Posterior cingulate gyrus (tissue), 11 donors: ENCODE results near the gene CHPF2.

Experiments
- DNase-seq, 10 donors: peaks; one replicate each; pipeline versions ENCODE4 v3.0.0 to v3.0.0-alpha.2; 2020 to 2021; ENCODE audit warnings: mixed read lengths in 3 of 10
- intact Hi-C: fragments of 100-400 bp; cut with DNase I; formaldehyde crosslinking; loops from one replicate; pipeline ENCODE4 v1.15.1; 2023

Gene CHPF2, protein sequence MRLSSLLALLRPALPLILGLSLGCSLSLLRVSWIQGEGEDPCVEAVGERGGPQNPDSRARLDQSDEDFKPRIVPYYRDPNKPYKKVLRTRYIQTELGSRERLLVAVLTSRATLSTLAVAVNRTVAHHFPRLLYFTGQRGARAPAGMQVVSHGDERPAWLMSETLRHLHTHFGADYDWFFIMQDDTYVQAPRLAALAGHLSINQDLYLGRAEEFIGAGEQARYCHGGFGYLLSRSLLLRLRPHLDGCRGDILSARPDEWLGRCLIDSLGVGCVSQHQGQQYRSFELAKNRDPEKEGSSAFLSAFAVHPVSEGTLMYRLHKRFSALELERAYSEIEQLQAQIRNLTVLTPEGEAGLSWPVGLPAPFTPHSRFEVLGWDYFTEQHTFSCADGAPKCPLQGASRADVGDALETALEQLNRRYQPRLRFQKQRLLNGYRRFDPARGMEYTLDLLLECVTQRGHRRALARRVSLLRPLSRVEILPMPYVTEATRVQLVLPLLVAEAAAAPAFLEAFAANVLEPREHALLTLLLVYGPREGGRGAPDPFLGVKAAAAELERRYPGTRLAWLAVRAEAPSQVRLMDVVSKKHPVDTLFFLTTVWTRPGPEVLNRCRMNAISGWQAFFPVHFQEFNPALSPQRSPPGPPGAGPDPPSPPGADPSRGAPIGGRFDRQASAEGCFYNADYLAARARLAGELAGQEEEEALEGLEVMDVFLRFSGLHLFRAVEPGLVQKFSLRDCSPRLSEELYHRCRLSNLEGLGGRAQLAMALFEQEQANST

DNA sequence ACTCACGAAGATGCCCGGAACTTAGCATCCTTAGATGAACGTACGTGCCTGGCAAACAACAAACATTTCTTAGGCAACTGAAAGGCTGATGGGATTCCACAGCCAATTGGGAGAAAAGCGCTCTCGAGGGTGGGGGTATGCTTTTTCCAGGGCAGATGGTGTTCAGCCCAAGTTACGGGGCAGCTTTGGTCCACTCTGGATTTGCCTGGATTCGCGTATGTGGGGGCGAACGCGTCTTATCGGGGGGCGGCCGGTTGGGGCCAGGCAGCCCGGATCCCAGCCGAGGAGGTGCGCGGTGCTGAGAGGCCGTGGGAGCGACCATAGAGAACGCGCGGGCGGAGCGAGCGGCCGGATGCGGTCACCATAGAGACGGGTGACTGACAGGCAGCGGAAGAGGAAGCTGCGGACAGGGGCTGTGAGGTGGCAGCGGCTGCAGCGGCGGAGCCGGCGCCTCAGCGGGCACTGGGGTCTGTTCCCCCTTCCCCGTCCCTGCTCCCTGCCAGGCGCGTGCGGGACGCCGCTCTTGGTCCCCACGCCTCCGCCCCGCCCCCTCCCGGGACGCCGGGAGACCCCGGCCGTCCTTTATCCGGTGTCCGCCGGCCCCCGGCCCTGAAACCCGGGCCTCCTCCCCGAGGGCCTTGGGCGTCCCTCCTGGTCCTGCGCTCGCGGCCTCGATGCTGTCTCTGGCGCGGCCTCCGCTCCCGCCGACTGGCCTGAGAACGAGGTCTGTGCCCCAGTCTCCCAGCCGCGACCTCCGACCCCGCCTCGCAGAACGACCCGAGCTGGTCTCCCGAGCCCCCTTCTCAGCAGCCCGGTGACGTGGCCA lies at the start of gene CHPF2:
Gene CHPF2 (plus strand): TSS at position 393 of the 826 bp plus-strand sequence. CDS start 1,529 bp downstream, outside the sequence.
- DNase-seq = peak; percentile 85 to 99 (median 94)
- intact Hi-C loops = no loop called here

DNA sequence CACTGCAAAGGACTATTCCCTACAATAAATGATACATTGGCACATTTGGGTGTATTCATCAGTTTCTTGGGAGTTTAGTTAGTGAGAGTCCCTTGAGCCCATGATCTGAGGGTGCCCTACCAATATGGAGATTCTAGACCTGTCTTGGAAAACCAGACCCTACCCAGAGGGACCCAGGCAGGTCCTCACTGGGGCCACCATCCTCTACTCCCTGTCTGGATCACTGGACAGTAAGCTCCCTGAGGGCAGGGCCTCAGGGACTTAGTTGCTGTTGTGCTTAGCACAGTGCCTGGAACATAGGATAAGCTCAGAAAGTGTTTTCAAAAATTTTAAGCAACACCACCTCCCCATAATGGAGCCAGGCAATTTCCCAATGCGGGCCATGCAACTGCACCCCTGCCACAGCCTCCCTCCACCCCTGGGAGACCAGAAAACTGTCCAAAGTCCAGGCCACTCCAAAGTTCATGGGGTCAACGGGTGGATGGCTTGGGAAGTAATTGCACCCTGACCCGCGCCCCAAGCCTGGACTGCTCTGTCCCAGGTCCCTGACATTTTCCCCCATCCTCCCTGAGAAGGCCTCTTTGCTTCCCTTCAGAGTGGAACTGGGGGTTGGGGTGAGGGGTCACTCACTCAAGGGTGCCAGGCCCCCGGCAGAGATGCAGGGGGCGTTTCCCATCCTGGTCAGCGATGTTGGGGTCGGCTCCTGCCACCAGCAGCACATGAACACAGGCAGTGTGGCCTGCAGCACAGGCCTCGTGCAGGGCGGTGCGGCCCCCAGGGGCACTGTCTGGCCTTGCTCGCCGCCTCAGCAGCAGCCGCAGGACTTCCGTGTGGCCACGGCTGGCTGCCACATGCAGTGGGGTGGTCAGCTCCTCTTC lies 46.3 kb upstream of the CHPF2 start:
- DNase-seq = no peak
- intact Hi-C loops = no loop called here

DNA sequence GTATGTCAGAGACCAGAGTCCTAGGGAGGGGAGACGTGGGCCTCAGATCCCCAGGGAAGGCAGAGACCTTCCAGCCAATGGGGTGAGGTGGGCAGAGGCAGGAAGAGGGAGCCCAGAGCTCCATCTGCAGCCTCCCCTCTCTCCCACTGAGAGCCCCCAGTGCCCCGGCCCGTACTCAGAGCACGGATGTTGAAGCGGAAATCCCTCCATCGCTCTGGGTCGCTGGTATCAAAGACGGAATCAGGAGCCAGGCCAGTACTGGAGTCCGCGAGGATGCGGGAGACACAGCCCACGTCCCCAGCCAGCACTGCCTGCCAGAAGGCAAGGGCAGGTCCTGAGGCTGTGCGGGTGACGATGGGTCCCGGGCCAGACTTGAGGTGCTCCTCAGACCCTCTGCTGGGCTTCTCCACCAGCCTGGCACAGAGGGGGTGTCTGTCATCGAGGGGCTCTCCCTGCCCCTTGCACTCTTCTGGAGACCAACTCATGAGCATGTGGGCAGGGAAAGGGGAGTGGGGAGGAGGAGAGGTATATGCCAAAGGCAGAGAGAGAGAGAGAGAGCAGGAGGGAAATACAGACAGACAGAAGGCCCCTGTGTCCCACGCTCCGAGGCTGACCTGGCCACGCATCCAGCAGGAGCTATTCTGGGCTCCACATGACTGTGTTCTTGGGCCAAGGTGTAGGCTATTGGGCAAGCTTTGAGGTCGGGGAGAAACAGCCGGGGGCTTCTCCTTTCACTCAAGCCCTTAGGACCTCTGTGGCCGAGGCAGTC lies 45.5 kb upstream of the CHPF2 start, which contains the start of gene ASB10:
Gene ASB10 (minus strand): TSS at position 611 of the 769 bp plus-strand sequence. CDS start 120 bp downstream, at position 491.
- intact Hi-C loops = no loop called here
- DNase-seq = no peak

DNA sequence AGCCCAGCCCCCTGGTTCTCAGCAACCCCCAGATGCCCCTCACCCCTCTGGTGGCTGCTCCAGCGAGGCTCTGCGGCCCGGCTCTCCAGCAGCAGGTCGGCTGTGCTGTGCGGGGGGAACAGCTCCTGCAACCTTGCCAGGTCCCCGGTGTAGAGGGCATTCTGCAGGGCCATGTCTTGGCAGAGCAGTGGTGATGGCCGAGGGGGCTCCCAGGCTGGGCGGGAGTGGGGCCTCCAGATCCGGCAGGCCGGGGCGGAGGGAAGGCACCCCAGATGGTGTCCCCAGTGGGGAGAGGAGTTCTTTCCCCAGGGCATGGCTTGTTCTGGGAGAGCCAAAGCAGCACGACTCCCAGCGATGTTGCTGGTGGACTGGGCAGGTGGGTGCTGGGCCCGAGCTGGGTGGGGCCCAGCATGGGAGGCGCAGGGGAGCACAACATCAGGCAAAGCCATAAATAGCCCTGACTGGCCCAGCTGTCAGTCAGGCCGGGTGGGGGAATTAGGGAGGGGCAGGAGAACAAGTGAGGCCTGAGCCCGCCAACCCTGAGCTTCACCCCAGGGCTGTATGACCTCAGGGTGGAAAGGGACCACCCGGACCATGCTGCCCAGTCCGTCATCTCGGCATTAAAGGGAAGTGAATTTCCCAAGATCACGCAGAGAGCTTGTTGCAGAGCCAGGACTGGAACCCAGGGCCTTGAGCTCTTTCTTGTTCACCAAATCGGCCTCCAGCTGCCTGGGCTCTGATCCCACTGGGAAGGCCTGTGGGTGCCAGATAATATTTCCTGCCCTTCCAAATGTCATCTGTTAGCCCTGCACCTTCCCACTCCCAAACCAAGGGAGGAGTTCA lies 44.7 kb upstream of the CHPF2 start:
- intact Hi-C loops = no loop called here
- peak in 1 of 10 donors; percentile 64 for DNase-seq

DNA sequence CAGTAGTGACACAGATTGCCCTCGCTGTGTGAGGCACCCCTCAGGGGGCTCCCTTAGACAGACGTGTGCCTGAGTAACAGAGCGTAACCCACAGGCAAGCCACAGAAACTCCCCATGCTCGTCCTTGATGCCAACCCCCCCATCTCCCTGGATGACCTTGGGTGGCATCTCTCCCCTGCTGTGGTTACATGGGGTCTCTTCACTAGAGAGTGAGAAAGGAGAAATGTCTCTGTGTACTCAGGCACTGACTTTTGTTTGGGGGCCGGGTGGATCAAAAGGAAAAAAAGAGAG lies 44.1 kb upstream of the CHPF2 start:
- DNase-seq = no peak
- intact Hi-C loops = no loop called here

DNA sequence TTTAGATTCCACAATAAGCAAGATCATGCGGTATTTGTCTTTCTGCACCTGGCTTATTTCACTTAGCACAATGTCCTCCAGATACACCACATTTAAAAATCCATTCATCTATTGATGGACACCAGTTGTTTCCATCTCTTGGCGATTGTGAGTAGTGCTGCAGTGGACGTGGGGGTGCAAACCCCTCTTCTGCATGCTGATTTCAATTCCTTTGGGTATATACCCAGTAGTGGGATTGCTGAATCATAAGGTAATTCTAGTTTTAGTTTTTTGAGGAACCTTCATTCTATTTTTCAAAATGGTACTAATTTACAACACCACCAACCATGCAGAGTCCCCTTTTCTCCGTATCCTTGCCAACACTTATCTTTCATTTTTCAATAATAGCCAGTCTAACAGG lies 43.2 kb upstream of the CHPF2 start:
- intact Hi-C loops = no loop called here
- no peak for DNase-seq

DNA sequence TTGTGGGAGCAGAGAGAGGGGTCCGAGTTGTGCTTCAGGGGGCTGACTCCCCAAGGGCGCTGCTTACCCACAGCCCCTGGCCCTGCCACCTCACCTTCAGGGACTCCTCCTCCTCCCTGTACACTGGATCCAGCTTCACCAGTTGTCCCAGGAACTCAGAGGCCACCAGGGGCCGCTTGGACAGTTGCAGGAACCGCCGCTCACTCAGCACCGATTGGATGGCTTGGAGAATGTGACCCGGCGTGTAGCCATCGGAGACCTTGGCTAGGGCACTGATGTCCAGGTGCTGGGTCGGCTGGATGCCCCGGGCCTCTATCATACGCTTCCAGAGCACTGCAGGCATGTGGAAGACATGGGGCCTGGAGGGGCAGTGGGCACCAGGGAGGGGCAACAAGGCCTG lies 40.7 kb upstream of the CHPF2 start:
- DNase-seq = peak in 1 of 10 donors; percentile 65
- intact Hi-C loops = no loop called here

DNA sequence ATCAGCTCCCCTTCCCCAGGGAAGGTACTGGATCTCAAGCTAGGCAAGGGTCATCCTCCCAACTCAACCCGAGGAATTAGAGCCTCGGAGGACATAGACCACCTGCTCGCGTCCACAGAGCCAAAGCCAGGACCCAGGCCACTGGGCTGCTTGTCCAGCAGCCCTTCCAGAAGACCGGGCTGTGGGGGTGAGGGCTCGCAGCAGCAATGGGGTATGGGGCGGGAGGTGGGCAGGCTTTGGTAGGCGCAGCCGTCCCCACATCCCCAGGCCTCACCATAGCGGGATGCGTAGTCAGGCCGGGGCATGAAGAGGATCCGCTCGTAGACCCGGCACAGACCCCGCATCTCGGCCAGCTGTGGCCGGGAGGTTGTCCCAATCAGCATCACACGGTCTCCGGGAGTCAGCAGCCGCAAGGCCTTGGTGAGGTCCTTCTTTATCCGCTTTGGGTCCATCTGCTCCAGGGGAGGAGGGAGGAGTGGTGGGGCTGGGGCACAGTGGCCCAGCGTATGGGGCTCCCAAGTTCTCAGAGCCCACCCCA lies 40.2 kb upstream of the CHPF2 start:
- DNase-seq = peak in 2 of 10 donors; percentile 74
- intact Hi-C loops = no loop called here

DNA sequence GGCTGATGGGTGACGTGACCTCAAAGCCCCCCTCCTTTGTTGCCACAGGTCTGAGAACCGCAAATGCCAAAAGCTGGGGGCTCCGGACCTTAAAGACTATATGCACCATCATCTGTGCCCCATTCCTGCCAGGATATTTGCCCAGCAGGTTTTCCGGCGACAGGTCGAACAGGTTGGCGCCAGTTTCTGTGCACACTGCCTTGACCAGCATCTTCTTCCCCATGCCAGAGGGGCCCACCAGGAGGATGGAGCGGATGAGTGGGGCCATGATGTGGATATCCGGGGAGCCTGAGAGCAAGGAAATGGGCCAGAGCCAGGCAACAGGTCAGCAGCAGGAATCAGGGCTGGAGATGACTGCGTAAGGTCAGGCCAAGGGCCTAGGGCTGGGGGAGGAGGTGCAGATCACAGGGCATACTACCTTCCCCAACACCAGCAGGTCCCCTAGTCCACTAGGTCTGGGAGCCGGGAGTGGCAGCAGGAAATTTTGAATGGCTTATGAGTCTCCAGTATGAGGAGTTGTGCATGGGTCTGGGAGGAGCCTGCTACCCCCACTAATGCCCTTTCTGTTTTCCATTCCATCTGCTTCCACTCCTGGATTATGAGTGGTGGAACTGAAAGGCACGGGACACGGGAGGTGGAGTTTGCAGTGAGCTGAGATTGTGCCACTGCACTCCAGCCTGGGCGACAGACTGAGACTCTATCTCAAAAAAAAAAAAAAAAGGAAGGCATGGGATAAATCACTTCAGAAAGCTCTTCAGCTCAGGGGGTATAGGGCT lies 38.9 kb upstream of the CHPF2 start:
- intact Hi-C loops = no loop called here

DNA sequence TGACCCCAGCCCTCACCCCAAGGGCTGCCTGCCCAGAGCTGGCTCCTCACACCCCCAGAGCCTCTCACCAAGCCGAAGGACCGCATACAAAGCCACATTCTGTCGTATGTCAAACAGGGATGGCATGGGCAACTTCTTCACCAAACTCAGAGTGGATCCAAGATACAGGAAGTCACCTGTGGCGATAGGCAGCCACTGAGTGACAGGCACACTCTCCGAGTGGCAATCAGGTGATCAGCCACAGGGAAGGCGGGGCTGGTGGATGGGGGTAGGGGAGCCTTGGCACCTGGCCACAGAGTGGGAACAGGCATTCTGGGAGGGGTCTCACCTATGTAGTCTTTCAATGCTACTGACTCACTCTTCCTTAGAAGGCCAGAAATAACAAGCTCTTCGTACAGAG lies 38.1 kb upstream of the CHPF2 start:
- intact Hi-C loops = no loop called here
- DNase-seq = peak in 1 of 10 donors; percentile 23

More for the DNA sequence above, 38.9 kb upstream of the CHPF2 start:
- DNase-seq = peak in 2 of 10 donors; percentile 44 to 67

DNA sequence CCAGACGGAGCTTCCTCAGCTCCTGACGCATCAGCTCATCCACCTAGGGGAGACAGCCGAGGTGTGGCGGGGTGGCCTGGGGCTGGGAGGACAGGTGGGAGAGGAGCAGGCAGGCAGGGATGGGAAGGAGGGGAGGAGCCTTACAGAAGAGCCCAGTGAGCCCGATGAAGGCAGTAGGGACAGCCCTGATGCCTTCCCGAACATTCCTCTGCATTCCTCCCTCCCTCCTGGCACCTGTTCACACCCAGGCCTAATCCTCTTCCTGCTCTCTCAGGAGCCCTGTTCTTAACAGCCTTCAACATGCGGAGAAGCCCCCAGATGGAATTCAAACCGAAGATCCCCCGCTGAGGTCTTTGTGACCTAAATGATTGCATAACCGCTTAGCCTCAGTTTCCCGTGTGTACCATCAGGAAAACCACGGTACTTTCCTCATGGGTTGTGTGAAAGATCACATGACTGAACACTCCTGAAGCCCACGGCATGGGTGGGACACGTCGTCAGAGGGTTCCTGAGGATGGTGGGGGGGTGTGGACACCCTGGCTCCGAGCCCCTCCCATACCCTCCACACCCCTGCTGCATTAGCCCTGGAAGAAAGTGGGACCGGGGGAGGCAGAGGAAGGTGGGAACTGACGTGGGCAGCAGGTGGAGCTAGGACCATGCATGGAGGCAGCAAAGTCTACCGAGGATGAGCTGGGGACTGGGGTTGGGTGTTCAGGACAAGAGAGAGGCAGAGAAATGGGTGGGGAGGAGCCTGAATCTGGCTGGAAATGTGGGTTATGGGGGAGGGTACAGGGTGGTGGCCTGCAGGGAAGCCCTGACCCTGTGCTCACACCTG lies 36.5 kb upstream of the CHPF2 start:
- peak in 1 of 10 donors; percentile 62 for DNase-seq
- intact Hi-C loops = no loop called here

DNA sequence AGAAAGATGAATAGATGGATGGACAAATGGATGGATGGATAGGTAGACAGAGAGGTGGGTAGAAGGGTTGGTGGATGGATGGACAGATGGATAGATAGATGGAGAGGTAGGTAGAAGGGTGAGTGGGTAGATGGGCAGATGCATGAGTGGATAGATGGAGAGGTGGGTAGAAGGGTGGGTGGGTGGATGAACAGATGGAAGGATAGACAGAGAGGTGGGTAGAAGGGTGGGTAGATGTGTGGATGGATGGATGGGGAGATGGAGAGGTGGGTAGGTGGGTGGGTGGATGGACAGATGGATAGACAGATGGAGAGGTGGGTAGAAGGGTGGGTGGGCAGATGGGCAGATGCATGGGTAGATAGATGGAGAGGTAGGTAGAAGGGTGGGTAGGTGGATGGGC lies 34.4 kb upstream of the CHPF2 start:
- intact Hi-C loops = no loop called here

DNA sequence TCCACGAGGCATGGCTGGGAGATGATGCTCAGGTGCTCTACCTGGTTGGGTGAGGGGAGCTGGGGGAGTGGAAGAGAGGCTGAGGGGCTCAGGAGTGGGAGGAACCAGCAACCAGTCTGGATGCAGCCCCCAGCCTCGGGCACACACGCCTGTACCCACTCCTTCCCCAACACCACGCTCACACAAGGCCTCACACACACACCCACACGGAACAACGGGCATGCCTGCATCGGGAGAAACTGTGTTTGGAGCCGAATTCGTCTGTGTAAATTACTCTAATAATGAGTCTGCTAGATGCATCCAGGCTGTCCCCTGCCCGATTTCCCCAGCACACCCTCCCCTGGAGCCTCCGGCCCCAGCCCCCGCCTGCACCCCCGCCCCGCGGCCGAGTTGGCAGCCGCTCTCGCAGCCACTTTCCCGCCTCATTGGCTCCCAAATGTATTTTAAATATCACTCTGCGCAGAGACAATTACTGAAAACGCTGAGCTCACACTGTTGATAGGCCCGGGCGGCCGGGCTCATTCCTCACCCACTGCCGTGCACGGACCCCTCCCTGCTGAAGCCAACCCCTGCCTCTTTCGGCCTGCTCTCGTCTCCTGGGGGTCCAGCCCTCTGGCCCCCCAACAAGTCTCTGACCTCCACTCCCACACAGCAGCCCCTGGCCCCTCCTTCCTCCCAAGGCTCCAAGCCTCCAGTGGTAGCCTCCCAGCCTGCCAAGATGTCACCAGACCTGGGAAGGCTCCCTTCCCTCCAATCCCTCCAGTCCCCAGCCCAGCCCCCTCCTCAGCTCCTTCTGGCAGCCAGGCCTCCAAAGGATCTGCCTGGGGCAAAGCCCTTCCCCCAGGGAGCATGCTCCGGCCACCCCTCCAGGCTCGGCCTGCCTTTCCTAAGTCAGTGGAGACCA lies 33.1 kb upstream of the CHPF2 start:
- intact Hi-C loops = no loop called here
- DNase-seq = peak in 4 of 10 donors; percentile 18 to 26 (median 22)

More for the DNA sequence above, 34.4 kb upstream of the CHPF2 start:
- DNase-seq = no peak

DNA sequence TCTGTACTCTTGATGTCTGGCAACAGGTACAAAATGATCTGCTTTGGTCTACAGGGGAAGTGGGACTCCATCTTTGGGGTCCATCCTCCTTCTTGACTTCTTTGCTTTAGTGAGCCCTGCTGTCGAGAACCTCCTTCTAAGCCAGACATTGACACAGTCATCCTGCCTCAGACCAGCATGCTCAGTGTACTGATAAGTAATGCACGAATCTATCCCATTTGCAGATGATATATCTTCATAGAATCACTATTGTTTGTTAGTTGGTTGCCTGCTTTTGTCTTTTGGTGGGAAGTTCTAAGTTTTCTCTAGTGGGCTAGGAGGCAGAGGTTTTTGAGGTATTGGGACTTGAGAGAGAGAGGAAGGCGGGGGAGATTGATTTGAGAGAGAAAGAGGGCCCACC lies 30.9 kb upstream of the CHPF2 start:
- no peak for DNase-seq
- intact Hi-C loops = no loop called here

DNA sequence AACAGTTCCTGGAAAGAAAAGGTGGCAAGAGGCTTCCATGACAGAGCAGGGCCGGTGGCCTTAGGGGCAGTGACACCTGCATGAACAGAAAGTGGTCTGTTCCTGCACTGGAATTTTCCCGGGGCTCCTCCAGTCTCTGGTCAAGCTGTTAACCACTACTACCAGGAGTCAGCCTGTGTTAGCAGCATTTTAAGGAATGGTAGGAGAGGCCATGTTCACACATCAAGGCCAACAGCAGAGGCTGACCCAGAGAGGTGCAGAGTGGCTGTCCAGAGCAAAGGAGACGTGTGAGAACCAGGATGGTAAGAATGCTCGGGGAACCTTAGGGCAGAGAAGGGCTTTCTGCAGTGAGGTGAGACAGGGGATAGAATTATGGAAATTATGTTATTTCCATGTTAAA lies 30.5 kb upstream of the CHPF2 start:
- DNase-seq = no peak
- intact Hi-C loops = no loop called here
